ENCODE measurements around the gene MPP4.

MPP4 gene

DNA sequence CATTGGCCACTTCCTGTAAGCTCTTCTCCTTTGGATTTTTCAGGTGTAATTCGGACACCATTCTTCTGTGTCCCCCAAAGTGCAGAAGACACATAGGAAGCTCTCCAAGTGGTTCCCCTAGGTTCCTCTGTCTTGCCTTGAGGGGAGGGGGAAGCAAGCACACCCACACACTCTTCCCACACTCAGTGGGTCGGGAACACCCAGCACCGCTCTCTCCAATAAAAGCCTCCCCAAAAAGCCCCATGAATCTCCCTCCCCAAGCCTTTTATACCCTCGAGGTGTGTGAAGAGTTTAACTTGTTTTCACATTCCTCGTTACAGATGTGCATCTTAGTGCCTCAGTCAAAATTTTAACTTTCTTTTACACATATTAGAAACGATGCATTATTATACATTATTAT lies 45.2 kb downstream of the MPP4 start:
- DNase-seq (ENCODE audit: low spot score), result no peak
- in situ Hi-C loops (cut with MboI; ENCODE audit: low pct_unique_long_range_greater_than_20kb, low sequenced_read_pairs, unreplicated experiment), result no loop called here
- TF ChIP-seq, protein P1, sequence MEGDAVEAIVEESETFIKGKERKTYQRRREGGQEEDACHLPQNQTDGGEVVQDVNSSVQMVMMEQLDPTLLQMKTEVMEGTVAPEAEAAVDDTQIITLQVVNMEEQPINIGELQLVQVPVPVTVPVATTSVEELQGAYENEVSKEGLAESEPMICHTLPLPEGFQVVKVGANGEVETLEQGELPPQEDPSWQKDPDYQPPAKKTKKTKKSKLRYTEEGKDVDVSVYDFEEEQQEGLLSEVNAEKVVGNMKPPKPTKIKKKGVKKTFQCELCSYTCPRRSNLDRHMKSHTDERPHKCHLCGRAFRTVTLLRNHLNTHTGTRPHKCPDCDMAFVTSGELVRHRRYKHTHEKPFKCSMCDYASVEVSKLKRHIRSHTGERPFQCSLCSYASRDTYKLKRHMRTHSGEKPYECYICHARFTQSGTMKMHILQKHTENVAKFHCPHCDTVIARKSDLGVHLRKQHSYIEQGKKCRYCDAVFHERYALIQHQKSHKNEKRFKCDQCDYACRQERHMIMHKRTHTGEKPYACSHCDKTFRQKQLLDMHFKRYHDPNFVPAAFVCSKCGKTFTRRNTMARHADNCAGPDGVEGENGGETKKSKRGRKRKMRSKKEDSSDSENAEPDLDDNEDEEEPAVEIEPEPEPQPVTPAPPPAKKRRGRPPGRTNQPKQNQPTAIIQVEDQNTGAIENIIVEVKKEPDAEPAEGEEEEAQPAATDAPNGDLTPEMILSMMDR (IDR thresholded peaks at IDR 0.05; ENCODE audit: extremely low read depth, insufficient read depth, missing control alignments), result no peak

DNA sequence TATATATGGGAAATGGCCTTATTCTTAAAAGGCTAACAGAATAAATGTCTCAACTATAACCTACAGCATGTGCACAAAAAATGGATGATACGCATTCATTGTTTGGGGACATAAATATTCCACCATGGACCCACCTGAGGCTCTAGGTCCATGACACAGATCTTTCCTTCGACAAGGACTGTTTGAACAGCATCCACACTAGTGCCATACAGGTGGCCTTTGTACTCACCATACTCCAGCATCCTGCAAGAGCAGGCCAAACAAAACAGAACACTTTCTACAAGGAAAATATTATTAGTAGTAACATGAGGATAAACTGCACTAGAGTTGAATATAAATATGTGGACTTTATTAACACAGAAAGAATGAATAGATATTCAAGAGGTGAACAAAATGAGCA lies 49.0 kb downstream of the MPP4 start:
- DNase-seq (ENCODE audit: low spot score), result no peak
- TF ChIP-seq, protein P1 (IDR thresholded peaks at IDR 0.05; ENCODE audit: extremely low read depth, insufficient read depth, missing control alignments), result no peak
- in situ Hi-C loops (cut with MboI; ENCODE audit: low pct_unique_long_range_greater_than_20kb, low sequenced_read_pairs, unreplicated experiment), result no loop called here

DNA sequence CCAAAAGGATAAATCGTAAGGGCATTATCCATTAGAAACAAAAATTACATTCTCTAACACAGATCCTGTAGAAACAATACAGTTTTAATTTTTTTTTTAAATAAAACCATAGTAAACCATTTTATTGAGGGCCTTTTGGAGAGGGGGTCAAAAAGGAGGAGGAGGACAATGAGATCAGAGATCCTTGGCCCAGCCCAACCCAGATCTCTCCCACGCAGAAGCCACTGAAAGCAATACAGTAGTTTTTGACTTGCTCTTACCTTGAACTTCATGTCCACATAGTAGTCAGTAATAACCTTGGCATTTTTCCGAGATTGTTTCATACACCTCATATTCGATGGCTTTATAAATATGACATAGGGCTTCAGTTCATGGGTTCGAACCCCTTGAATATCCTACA lies 51.0 kb downstream of the MPP4 start:
- in situ Hi-C loops (cut with MboI; ENCODE audit: low pct_unique_long_range_greater_than_20kb, low sequenced_read_pairs, unreplicated experiment), result no loop called here
- no peak for DNase-seq (ENCODE audit: low spot score)
- TF ChIP-seq, protein P1 (IDR thresholded peaks at IDR 0.05; ENCODE audit: extremely low read depth, insufficient read depth, missing control alignments), result no peak

DNA sequence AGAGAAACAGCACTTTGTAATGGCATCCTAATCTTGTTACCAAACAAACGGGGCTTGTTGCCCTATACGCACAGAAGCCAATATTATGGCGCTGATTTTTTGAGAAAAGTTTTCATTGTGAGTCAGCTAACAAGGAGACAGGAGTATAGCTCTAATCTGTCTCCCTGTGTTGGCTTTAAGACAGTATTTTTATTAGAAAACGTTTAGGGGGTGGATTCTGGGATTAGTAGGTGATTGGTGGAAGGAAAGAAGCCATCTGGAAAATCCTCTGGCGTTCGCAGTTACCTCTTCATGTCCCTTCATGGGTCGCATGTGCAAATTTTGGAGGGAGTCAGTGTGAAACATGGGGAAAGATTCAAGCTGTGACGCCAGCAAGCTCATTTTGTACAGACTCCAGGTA lies 54.4 kb downstream of the MPP4 start:
- in situ Hi-C loops (cut with MboI; ENCODE audit: low pct_unique_long_range_greater_than_20kb, low sequenced_read_pairs, unreplicated experiment), result no loop called here
- no peak for DNase-seq (ENCODE audit: low spot score)
- TF ChIP-seq, protein P1 (IDR thresholded peaks at IDR 0.05; ENCODE audit: extremely low read depth, insufficient read depth, missing control alignments), result no peak

DNA sequence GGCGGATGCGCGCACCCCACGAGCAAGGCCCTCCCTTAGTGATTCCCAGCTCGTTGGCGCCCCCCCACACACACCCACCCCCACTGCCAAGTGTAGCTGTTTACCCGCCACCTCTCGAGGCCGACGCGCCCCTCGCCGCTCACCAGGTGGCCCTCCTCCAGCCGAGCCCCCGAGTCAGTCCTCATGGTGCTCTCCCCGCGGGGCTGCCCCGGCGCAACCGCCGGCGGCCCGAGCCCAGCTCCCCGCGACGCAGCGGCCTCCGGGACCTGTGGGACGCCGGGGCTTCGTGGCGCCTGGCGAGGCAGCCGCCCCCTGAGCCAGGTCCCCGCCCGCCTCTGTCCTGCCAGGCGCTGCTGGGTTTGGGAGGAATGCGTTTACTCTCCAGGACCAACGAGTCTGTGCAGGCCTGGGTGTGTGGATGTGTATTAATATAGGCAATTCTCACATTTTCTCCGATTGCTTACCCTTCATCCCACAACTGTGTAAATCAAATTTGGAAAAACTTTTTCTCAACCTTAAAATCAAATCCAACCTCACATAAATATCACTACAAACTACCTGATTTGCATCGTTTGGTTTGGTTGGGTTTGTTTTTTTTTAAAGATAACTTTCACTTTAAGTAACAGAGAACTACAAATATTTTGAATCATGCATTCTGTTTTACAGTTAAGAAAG lies 55.1 kb downstream of the MPP4 start, which contains the start of gene TMEM237:
Gene TMEM237 (minus strand): TSS at position 288 of the 675 bp plus-strand sequence. CDS start 103 bp downstream, at position 185.
- DNase-seq (ENCODE audit: low spot score), result peak; percentile 79
- in situ Hi-C loops (cut with MboI; ENCODE audit: low pct_unique_long_range_greater_than_20kb, low sequenced_read_pairs, unreplicated experiment), result no loop called here

DNA sequence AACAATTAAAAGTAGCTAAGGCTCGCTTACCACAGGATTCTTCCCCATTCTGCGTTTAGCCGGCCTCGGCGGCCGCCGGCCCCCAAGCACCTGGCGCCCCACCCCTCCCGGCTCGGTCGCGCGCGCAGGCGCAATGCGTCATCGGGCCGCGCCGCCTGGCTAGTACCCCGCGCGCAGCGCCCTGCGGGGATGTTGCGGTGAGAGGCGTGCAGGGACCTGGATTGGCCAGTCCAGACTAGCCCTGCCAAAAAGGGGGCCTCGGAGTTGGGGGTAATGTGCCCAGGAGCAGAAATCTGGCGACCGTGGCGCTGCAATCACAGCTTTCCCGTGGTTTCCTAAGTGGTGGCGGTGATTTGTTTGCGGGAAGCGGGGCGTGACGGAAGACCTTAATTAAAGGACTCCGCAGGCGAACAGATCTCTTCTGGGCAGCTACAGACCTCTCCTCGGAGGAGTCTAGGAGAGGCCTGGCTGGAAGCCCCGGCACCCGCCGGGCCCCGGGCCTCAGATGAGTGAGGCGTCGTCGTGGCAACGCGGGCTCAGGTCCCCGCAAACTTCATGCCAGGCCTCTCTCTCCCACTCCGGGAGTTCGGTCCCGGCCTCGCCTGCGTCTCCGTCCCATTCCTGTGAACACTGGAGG lies 55.7 kb downstream of the MPP4 start:
- peak; percentile 89 for DNase-seq (ENCODE audit: low spot score)
- TF ChIP-seq, protein P1 (IDR thresholded peaks at IDR 0.05; ENCODE audit: extremely low read depth, insufficient read depth, missing control alignments), result no peak
- in situ Hi-C loops (cut with MboI; ENCODE audit: low pct_unique_long_range_greater_than_20kb, low sequenced_read_pairs, unreplicated experiment), result no loop called here

More for the DNA sequence above, 55.1 kb downstream of the MPP4 start, which contains the start of gene TMEM237:
- TF ChIP-seq, protein P1 (IDR thresholded peaks at IDR 0.05; ENCODE audit: extremely low read depth, insufficient read depth, missing control alignments), result peak; percentile 25

All from GM13977 (cell line).